Measurements from ENCODE around the gene RALGDS.
"Not testable (repeated sequence)": the region's sequence is repeated elsewhere in the genome, so short reads cannot be mapped to it uniquely, and the experiment has no call there.

Gene RALGDS

GRCh38 chr9:133080161-133080560 lies 40.9 kb downstream of the RALGDS start:
- no peak for DNase-seq (ENCODE audit: low read depth)
- TF ChIP-seq CTCF (IDR thresholded peaks at IDR 0.05; ENCODE audit: low read depth, low read length, missing control alignments), result no peak
- H3K4me3 ChIP-seq (ENCODE audit: low read depth, low read length), result no peak overlapping the region

DNA sequence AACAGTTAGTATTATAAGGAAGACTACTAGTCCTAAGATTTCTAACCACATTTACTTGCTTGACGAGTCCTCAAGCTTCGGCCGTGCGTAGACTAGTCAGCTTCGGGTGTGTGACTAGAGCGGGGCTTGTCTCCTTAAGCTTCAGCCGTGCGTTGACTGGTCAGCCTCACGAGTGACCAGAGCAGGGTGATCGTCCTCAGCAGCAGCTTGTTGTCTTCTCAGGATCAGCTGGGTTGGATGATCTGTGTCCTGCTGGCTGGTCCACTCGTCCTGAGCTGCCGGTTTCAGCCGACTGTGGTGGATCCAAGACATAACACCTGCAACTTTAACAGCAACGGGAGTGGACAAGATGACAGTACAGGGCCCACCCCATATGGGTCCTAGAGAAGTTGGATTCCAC lies 42.6 kb downstream of the RALGDS start:
- no peak overlapping the region for H3K4me3 ChIP-seq (ENCODE audit: low read depth, low read length)
- DNase-seq (ENCODE audit: low read depth), result no peak
- no peak for TF ChIP-seq CTCF (IDR thresholded peaks at IDR 0.05; ENCODE audit: low read depth, low read length, missing control alignments)

DNA sequence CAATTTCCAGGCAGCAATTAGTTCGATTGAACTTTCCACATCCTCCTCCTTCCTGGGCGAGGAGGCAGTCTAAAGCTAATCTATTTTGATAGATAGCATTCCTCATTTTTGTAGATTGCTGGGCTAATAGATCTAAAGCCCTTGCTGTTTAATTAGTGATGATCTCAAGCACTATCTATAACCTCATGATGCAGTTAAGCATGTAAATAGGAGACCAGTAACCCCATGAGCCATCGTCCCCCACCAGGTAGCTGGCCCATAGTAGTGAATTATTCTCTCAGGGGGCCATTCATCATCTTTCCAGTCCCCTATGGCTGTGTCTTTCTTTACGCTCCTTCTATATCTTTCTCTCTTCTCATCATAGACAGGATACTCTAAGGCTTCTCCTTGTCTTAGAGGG lies 44.3 kb downstream of the RALGDS start:
- no peak for DNase-seq (ENCODE audit: low read depth)
- TF ChIP-seq CTCF (IDR thresholded peaks at IDR 0.05; ENCODE audit: low read depth, low read length, missing control alignments), result no peak
- H3K4me3 ChIP-seq (ENCODE audit: low read depth, low read length), result no peak overlapping the region

- no peak for TF ChIP-seq CTCF (IDR thresholded peaks at IDR 0.05; ENCODE audit: low read depth, low read length, missing control alignments)
- no peak overlapping the region for H3K4me3 ChIP-seq (ENCODE audit: low read depth, low read length)
- DNase-seq (ENCODE audit: low read depth), result no peak
Measured at GRCh38 chr9:133075925-133076630, 45.0 kb downstream of the RALGDS start.

- no peak overlapping the region for H3K4me3 ChIP-seq (ENCODE audit: low read depth, low read length)
- no peak for DNase-seq (ENCODE audit: low read depth)
- no peak for TF ChIP-seq CTCF (IDR thresholded peaks at IDR 0.05; ENCODE audit: low read depth, low read length, missing control alignments)
Measured at GRCh38 chr9:133074111-133074651, 46.9 kb downstream of the RALGDS start.

DNA sequence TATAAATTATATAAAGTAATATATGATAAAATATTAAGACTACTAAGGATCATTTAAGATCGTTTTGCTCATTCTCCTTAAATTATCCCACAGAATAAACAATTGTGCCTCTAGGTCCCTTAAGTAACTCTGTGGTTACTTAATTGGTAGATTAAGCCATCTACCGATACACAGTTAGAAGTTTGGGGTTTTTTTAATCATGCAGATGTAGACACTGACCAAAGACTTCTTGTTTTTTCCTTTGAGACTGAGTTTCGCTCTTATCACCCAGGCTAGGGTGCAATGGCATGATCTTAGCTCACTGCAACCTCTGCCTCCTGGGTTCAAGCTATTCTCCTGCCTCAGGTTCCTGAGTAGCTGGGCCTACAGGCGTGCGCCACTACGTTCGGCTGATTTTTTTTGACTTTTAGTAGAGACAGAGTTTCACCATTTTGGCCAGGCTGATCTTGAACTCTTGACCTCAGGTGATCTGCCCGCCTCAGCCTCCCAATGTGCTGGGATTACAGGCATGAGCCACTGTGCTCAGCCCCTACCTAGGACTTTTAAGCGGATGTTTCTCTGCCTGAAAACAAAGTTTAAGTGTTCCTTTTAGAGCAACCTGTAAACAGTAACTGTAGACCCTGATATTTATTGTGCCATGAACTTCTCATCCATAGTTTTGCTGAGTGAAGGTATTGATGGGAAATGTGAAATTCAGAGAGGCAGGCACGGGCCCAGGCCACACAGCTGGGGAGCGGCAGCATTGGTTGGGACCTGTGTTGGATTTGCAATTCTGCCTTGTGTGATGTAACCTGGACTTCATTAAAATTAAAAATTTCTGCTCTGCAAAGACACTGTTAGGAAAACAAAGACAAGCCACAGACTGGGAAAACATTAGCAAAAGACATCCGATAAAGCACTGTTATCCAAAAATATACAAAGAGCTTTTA lies 47.7 kb downstream of the RALGDS start:
- TF ChIP-seq CTCF (IDR thresholded peaks at IDR 0.05; ENCODE audit: low read depth, low read length, missing control alignments), result no peak
- no peak overlapping the region for H3K4me3 ChIP-seq (ENCODE audit: low read depth, low read length)
- no peak for DNase-seq (ENCODE audit: low read depth)

DNA sequence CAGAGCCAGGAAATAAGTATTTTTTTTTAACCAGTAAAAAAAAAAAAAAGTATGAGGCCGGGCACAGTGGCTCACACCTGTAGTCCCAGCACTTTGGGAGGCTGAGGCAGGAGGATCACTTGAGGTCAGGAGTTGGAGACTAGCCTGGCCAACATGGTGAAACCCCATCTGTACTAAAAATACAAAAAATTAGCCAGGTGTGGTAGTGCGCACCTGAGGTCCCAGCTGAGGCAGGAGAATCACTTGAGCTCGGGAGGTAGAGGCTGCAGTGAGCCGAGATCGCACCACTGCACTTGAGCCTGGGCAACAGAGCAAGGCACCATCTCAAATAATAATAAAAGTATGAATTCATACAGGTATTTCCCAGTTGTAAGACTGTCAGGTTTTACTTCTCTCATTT lies 48.8 kb downstream of the RALGDS start:
- not testable (repeated sequence) for H3K4me3 ChIP-seq (ENCODE audit: low read depth, low read length)

More for the DNA sequence above, 48.8 kb downstream of the RALGDS start:
- not testable (repeated sequence) for DNase-seq (ENCODE audit: low read depth)
